Cortex of kidney (tissue), 1 donor: ENCODE data around the gene HLA-DOA.

Experiments used
- DNase-seq: peaks from one replicate; lab custom pipeline; 2025; lab: John Stamatoyannopoulos, UW

The HLA-DOA gene

DNA sequence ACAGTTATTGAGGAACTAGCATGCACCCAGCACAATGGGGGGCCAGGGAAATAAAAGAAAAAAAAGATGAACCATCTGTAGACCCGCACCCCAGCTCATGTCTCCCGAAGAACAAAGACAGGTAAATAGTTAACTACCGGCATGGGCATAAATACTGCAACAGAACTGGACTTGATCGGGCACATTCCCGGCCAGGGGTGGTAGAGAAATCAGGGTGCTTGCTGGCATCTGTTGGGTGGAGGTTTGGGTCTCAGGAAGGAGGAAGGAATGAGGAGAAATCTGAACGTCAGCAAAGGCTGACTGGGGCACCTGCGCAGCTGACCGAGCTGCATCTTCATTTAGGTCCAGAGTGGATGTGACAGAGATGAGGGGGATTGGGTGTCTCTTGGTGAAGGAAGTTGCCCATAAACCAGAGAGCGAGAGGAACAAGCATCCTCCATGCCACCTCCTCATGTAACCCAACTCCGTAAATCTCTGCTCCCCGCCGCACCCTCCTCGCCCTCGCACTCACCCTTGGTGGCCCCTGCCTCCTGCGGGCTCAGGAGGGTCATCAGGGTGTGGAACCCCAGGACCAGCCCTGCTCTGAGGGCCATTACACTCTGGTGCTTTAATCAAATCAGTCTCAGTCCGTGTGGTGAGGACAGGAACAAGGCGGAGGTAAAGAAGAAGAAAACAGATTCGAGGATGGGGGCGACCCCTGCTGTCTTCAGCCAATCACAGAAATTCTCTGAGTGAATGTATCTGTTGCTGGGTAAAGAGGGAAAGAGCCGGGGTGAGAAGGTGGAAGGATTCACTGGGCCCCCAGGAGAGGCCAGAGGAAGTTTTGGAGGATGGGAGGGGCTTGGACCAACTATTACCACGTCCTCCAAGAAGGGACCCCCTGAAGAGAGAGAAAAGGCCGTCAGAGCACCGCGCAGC is at the start of gene HLA-DOA:
TSS of gene HLA-DOA (minus strand) at position 648 of the 918 bp plus-strand sequence.
- DNase-seq, result no peak

DNA sequence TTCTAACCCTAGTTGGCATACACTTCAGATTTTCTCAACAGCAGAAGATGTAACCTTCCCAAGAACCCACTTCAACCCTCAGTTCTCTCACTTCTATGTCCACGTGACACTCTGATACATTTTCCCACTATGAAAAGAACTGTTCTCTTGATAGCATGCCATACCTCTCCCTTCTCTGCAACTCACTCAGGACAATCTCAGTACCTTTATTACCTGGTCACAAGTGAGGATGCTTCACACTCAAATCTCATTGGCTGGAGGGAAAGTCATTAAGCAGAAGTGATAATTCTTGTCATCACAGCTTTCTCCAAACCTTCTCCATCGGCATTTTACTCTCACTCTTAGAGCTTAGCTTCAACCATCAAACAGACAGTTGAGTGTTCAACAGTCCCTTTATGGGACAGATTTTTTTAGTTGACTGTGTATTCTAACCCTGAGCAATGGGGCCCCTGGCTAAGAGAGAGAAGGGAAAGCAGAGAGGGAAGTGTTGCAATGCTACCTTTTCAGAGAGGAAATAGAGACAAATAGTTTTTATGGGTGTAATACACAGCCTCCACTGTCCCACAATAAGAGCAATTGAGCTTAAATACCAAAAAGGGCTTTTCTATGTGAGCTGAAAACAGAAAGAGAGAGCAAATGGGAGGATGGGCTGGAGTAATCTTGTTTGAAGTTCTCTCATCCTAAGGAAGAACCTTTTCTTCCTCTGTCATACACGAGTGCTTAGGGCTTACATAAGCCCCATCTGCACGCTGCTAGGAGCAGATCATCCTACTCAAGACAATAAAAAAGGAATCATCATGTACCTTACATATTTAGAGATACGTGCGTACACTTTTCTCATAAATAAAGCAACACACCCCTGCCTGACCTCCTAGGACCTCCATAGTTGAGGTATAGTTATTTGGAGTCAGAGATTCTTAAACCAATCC is 48.1 kb upstream of the HLA-DOA start:
- no peak for DNase-seq

DNA sequence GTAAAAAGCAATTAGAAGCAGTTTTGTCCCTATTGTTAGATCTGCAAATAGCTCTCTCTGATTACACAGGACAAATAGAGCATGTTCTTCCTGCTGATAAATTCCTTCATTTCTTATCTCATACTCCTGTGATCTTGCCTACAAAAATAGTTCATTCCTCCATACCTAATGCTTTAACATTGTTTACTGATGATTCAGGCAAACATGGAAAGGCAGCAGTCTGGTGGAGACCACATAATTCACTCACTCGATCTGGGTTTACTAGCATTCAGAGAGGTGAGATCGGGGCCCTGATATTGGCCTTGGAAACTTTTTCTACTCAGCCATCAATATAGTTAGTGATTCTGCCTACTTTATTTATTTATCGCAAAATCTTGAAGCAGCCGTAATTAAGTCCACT is 43.8 kb upstream of the HLA-DOA start:
- DNase-seq, result no peak

DNA sequence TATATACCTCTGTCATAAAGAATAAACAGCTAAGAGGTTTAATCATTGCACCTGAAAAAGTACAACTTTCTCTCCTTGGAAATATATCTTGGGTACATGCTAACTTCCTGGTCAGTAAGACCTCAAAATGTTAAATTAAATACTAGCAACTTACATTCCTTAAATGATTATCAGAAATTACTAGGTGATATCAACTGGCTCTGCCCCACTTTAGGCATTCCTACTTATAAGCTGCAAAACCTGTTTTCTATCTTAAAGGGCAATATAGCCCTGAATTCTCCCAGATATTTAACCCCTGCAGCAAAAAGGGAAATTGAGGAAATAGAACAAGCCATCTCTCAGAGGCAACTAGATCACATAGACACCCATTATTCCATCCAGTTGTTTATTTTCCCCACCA is 43.2 kb upstream of the HLA-DOA start:
- no peak for DNase-seq

DNA sequence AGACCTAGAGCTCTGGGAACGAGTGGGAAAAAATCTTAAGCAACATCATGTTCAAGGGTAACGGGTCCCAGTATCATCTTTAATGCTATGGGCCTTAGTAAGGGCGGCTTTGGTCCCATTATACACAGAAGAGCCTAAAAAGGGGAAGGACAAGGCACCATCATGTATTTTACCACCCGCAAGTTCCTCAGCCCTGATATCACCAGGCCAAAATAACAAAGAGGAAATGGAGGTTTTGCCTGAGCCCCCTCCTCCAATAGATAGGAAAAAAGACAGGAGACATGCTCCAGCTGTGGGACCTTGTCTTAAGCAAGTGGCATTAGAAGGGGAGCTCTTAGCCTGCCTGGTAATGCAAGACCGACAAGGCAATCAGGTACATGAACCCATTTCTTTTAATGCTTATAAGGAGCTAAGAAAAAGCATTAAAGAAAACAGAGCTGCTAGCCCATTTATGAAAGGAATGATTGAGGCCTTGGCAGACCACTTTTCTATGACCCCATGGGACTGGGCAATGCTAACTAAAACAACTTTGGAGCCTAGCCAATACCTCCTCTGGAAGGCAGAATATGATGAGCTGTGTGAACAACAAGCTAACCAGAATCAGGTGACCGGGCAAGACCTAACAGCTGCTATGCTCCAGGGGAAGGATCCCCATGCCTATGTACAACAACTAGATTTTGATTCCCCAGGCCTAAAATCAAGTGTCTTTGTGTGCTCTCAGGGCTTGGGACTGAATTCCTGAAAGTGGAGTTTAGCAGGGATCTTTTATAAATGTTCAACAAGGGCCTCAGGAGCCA is 40.8 kb upstream of the HLA-DOA start:
- DNase-seq, result no peak

DNA sequence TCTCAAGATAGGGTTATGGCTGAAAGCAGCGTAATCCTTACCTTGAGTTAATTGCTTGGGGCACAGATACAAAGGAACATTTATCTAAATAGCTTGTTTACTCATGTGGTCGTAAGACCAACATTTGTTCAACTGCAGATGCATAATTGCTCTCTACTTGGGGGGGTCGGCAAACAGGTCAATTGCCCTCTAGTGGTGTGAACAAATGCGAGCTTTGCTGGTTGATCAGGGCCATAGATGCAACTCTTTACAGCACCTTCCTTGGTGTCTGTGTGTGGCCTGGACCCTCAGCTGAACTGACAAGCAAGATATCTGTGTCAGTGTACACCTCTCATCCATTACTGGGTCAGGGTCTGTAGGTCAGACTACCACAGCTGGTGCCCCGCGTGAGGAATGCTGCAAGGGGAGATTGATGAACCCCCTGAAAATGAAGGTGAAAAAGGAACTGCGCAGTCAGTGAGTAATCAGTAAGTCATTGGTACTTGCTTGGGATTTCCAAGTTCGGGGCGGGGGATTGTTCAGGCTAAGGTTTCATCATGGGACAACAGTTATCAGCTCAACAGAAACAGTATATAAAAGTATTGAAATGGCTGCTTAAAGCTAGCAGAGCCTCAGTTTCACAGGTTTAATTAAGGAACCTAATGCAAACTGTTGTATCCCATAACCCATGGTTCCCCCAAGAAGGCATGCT is 40.1 kb upstream of the HLA-DOA start:
- no peak for DNase-seq

DNA sequence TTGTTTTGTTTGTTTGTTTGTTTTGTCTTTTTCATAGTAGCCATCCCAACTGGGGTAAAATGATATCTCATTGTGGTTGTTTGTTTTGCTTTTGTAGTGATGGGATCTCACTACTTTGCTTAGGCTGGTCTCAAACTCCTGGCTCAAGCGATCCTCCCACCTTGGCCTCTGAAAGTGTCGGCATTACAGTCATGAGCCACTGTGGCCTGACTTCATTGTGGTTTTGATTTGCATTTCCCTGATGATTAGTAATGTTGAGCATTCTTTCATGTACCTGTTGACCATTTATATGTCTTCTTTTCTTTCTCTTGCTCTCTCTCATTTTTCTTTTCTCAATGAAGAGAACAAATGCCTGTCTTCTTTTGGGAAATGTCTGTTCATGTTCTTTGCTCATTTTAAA is 30.8 kb upstream of the HLA-DOA start:
- no peak for DNase-seq

DNA sequence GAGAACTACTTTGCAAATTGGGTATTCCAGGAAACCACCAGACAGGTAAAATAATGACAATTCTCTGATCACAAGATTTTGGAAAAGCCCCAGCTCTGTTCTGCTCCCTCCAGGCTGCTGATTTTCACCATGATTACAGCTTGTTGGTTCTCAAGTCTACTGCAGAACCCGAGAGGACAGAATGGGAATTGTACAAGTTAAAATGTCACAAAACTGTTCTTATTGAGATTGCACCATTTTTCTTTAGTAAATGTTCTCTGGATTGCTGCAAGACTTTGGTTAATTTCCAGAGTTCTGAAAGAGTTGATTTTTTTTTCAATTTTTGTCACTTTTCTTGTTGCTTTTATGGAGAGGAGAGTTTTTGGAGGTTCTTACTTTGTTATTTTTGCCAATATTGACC is 27.1 kb upstream of the HLA-DOA start:
- DNase-seq, result no peak

DNA sequence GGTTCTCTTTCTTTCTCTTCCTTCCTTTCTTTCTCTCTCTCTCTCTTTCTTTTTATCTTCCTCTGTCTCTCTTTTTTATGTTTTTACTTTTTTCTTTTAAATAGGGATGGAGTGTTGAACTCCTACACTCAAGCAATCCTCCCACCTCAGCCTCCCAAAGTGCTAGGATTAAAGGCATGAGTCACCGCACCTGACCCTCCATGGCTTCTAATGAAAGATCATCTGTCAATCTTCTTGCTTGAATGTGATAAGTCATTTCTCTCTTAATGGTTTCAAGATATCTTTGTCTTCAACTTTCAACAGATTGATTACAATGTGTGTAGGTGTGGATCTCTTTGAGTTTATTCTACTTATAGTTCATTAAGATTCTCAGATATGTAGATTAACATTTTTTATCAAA is 25.2 kb upstream of the HLA-DOA start:
- no peak for DNase-seq

DNA sequence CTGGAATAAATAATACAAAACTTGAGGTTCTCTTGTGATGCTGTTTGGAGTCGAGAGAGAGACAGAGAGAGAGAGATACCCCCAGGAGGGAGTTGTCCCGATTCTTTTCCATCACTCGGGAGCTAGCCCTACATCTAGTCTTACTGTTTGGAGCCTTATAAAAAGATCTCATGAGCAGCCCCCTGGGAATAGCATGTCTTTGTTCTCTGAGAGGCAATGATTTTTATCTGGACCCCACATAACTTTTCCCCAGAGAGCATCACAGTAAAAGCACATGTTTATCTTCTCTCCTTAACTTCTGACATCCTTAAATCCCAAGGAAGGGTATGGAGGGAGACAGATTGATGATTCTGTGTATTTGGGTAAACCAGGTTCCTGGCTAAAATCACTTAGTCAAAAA is 20.9 kb upstream of the HLA-DOA start:
- DNase-seq, result no peak

DNA sequence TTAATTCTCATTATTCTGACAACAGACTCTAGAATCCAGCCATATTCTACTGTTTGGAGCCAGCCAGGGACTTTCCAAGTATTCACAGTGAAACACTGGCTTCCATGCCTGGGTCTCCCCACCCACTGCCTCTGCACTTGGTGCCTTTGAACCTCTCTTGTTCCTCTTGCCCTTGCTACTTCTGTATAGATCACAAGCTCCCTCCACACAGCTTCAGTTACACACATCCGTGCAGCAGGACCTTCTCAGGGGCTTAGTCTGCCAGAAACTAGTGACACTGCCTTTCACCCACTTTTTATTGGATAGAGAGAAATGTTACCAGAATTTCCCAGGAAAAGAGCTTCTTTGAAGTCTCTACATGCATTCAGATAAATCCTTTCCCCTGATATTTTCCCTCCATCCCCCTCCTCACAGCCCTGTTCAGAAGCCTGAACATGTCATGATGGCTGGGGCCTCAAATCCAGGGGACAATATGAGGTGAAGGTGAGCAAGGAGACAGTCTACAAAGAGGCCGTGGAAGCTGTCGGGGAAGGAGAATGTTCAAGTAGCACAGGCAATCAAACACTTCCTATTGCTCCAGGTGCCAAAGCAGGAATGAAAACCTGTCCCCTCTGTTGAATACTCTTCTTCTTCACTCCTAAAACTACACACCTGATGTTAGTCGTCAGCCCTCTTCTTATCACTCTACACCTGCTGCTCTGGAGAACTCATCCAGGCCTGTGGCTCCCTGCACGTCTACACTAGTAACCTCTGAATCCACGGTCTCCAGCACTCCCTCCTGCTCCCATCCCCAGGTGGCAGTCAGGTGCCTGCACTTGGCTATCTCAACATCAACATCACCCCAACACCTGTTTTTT is 20.2 kb upstream of the HLA-DOA start:
- DNase-seq, result no peak

DNA sequence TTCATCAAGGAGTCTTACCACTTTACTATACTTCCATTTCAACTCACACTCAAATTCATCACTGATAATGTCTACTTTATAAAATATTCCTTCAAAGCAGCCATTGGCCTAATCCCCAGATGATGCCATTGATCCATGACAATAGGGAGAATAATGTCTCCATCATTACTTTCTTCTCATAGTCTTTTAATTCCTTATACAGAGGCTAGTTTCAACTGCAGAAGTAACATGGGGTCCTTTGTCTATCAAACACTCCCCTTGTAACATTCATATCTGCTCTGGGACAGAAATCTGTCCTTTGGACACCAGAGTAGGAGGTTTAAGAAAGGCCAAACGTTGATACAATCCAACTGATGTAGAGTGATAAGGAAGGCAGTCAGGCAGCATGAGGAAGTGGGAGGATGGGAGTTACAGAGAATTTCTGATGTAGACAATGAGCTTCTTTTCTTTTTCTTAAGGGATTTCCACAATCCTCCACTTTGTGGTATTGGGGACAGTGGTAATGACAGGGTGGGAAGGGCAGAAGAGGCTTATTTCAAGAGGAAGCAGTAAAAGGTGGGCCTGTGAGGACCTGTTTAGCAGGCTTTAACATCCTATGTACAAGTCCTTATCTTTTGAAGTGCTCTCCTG is 18.9 kb upstream of the HLA-DOA start:
- DNase-seq, result no peak

DNA sequence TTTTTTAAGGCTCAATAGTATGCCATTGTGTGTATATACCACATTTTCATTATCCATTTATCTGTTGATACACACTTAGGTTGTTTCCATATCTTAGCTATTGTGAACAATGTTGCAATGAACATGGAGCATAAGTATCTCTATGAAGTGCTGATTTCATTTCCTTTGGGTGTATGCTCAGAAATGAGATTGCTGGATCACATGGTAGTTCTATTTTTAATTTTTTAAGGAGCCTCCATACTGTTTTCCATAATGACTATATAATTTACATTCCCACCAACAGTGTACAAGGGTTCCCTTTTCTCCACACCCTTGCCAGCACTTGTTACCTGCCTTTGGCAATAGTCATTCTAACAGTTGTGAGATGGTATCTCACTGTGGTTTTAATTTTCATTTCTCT is 15.1 kb upstream of the HLA-DOA start:
- no peak for DNase-seq

DNA sequence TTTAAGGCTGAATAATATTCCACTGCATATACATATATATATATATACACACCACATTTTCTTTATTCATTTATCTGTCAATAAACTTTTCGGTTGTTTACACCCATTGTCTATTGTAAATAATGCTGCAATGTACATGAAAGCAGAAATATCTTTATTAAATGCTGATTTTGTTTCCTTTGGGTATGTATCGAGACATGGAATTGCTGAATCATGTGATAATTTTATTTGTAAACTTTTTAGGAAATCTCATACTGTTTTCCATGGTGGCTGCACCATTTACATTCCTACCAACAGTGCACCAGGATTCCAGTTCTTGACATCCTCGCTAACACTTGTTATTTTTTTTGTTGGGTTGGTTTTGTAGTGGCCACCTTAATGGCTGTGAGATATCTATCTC is 14.1 kb upstream of the HLA-DOA start:
- DNase-seq, result no peak

DNA sequence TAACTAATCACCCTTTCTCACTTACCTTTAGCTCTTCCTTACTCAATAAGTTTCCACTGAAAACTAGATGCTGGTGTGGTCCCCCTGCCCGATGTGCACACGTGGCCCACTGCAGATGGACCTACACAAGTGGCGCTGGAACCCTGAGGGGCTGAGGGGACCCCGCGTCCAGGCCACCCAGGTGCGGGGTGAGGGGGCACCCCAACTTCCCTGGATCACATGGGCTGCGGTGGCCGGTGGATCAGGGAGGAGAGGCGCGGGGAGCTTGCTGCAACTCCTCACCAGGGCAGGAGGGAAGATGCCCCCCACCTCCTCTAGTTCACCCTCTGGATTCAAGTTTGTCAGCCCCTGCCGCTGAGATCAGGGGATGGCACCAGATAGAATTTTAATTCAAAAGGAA is 12.5 kb upstream of the HLA-DOA start:
- DNase-seq, result no peak

DNA sequence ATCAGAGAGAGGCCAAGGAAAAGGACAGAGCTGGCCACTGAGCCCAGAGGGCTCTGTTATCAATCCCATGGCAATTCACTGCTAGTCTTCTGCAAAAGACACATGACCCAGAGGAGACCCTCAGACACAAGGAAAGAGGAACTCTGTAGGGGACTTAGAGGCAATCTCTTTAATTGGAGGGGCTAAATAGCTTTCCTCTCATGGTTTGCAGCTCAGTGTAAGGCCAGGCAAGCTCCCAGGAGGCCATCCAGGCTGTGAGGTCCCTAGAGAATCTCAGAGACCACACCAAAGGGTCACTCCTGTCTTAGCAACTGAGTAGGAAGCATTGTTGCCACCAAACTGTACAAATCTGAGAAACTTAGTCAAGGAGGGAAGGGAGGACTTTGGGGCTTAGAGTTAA is 10.0 kb upstream of the HLA-DOA start:
- DNase-seq, result no peak

DNA sequence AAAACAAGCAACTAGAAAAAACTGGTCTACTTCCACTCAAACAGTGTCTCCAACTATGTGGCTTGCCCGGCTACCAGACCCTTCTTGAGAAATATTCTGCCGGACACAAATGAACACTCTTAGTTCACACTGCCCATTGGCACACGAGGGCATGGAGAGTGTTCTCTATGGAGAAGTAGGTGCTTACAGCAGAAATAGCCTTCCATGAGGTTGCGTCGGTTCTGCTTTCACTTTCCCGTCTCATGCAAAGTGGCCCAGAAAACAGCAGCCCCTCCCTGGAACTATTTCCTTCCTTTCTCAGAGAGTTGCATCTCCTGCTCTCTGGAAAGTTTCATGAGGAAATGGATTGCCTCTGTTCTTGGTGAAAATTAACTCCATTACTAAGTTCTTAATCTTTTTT is 9.5 kb upstream of the HLA-DOA start:
- no peak for DNase-seq

DNA sequence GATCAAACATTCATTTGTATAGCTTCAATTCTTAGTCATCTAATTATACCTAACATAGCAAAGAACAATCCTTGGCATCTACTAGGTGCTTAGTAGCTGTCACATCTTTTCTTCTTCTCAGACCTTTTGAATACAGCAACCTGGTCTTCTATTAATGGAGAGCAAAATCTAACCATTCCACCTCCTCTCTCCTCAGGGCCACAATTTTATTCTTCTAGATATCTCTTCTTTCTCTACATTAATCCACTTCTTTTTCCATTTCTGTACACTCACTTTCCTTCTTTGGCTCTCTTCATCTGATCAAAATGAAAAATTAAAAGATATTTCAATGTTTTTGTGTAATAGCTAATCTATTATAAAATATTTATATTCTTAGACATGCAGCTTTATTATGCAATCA is 9.0 kb upstream of the HLA-DOA start:
- DNase-seq, result no peak

DNA sequence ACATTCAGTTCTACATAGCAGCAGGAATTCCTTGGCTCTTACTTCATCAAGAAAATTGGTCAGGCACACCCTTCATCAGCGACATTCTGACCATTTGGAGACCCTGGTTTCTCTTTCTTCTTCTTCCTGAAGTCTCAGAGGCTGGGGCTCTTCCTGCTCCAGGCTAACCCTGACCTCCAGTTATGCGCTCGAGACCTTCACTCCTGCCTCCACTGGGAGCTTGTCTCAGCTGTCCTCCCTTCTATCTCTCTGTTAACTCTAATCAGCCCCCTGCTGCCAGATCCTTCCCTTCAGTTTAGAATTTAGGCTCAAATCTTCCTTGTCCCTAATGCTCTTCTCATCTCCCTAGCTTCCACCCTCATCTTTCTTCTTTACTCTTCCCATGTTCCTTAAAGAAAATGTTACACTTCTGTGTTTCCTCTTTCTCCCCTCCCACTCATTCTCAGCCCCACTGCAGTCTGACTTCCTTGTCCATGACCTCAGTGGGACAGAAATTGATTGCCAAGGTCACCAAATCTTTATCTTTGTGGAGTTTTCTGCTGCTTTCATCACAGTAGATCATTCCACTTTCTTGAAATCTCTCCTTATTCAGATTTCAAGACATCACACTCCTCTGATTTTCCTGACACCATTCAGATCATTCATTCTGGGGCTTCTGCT is 8.4 kb upstream of the HLA-DOA start:
- DNase-seq, result no peak

DNA sequence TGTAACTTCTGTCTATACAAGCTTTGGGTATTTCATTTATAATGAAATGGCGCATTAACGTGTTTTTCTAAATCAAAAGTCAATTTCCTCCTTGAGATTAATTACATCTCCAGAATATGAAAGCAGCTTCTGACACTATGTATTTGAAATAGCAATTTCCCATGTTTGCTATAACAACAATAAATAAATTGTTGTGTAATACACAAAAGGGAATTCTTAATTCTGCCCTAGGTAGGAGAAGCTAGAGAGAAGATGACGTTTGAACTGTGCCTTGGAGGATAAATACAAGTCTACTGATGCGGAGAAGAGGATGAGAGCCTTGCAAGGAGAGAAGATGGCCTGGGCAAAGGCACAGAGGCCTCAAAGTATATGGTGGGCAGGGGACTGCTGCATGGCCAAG is 7.6 kb upstream of the HLA-DOA start:
- DNase-seq, result no peak
